NCI-H82 treated with DMSO at 0.1 percent for 48 hours (cell line): ENCODE results near the gene HES5.
"Not testable (repeated sequence)": the region's sequence is repeated elsewhere in the genome, so short reads cannot be mapped to it uniquely, and the experiment has no call there.

Source experiments
- DNase-seq: peaks from one replicate; lab custom pipeline; 2025; ENCODE audit not compliant: unreplicated experiment; lab: John Stamatoyannopoulos, UW

The HES5 gene, protein sequence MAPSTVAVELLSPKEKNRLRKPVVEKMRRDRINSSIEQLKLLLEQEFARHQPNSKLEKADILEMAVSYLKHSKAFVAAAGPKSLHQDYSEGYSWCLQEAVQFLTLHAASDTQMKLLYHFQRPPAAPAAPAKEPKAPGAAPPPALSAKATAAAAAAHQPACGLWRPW

GRCh38 chr1:2529784-2530512 lies at the start of gene HES5:
HES5 (minus strand) TSS chr1:2530263; CDS start chr1:2530164, 99 bp downstream.
- no peak for DNase-seq

DNA sequence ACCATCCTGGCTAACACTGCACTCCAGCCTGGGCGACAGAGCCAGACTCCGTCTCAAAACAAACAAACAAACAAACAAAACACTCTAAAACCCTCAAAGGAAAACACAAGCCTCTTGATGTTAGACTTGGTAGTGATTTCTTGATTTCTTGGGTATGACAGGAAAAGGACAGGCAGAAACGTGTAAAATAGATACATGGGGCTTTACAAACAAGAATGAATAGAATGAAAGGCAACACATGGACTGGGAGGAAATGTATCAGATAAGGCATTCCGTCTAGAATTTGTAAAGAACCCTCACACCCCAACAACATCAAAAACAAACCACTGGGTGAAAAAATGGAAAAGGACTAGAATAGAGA lies 48.7 kb upstream of the HES5 start:
- no peak for DNase-seq

- DNase-seq = not testable (repeated sequence)
These were observed 47.6 kb upstream of the HES5 start for GRCh38 chr1:2577565-2578075.

DNA sequence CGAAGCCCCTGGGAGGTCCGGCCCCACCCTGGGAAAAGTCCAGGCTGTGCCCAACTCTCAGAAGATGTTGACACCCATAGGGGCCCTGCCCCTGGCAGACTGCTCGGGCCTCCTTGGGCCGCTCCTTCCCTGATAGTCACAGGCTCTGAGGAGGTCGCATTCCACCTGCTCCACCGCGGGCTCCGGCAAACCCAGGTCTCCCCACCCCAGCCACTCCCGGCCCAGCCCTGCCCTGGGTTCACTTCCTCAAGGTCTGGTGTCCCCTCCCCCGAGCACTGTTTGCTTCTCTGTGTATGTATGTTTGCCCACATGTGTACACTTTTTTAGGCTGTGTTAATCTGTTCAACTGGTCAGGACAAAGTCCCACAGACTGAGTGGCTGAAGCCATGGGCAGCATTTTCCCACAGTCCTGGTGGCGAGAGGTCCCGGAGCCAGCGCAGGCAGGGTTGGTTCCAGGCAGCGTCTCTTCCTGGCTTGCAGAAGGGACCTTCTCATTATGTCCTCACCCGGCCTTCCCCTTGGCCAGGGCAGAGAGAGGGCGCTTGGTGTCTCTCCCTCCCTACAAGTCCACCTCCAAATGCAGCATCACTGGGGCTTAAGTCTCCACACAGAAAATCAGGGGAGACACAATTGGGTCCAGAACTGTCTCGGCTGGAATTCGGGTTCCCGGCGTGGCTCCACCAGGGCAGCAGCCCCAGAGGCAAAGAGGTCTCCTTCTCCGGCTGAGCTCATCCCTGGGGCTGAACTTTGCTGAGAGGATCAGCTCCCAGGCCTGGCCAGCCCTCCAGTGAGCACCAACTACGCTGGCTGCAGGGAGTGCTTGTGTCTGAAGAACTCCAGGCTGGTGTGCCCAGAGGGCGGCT lies 46.0 kb upstream of the HES5 start:
- DNase-seq = no peak

DNA sequence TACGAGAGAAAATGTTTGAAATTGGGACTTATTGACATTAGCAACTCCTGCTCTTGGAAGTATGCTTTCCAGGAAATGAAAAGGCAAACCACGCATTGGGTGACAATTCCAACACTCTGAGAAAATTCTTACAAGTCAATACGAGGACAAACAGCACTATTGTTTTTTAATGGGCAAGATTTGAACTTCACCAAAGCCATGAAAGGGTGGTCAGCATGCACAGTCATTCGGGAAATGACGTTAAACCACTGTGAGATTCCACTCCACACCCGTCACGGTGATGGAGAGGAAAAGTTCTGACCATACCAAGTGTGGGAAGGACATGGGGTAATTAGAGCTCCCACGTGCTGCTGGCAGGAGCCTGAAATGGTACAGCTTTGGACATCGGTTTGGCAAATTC lies 44.3 kb upstream of the HES5 start:
- DNase-seq = no peak

DNA sequence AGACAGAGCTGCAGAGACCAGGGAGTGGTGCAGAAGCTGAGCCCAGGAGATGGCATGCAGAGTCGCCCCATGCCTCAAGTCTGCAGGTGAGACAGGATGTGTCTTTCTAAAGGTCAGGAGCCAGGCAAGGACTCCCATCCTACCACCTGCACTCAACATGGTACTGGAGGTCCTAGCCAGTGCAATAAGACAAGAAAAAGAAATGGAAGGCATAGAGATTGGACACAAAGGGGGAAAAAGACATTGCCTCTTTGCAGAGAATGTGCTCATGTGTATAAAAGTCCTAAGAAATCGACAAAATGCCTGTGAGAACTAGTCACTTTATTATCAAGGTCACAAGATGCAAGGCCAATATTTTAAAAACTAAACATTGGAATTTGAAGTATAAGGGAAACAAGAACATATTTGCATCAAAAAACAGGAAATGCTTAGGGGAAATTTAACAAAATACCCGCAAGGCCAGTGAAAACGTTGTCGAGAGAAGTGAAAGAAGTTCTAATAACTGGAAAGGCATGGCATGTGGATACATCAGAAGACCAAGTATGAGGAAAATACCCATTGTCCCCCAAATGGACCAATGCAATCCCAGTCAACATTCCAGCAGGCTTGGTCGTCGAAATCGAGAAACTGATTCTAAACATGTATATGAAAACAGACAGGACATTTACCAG lies 43.3 kb upstream of the HES5 start:
- DNase-seq = no peak

- no peak for DNase-seq
These were observed 41.3 kb upstream of the HES5 start for GRCh38 chr1:2571348-2571747.

DNA sequence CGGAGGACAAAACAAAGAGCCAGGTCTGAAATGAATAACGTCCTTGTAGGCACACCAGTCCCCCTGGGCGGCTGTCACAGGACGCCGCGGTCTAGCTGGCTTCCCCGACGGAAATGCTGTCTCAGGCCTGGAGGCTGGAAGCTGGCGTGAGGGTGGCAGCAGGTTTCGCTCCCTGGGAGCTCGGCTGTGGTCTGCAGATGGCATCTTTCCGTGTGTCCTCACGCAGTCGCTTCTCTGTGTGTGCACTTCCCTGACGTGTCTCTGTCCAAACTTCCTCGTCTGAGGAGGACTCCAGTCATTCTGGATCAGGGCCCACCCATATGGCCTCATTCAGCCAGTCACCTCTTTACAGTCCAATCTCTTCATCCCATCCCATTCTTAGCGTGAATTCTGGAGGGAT lies 40.3 kb upstream of the HES5 start:
- no peak for DNase-seq

DNA sequence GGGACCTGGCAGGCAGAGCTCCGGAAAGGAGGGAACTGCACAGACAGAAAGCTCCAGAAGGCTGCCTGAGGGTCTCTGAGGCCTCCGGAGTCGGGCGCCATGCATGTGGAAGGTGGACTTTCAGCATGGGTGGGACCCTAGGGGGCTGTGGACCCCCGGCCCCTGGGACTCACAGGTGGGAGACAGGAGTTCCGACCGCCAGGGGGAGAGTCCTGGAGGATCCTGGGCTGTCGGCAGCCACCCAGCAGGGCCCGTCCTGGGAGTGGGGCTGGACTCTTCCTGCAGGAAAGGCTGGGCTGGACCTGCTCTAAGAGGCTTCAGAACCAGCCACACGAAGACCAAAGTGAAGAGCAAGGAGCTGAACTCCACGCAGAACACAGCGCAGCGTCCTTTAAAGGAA lies 39.6 kb upstream of the HES5 start:
- DNase-seq = not testable (repeated sequence)

DNA sequence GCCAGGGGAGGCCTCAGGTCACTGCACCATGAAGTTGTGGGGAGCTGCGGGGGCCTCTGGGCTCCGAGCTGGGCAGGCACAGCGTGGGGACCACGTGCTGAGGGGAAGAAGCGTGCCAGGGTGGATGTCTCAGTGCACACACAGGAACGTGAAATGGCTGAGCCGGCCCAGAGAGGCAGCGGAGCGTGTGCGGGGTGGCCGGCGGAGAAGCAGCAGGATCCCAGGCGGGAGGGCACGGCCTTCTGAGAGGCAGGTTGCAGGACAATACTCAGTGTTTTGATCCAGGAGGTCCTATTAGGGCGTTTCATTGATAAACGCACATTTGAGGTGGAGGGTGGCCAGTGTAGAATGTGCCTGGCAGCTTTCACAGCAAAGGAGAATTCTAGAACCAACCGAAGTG lies 39.0 kb upstream of the HES5 start:
- DNase-seq = no peak

GRCh38 chr1:2568187-2568816 lies 38.2 kb upstream of the HES5 start:
- DNase-seq = not testable (repeated sequence)

DNA sequence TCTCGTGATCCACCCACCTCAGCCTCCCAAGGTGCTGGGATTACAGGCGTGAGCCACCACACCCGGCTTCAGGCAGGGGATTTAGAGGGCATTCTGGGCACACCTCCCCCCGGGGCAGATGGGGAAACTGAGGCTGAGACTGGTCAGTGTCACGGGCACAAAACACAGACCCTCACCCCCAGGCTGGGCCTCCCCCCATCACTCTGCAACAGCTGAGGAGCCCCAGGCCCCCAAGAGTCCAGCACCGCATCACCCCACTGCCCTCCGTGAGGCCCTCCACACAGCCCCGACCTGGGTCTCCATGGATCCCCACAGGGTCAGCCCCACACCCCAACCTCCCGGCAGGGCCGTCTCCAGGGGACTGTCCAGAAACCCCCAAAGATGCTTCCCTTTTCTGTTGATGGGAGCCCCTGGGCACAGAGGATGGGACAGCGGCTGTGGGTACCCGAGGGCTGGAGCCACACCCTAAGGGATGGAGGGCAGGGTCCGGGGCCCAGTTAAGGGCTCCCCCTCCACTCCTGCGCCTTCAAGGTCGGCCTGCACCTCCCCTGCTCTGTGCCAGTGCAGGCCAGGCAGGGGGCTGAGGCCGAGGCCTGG lies 37.1 kb upstream of the HES5 start:
- no peak for DNase-seq

DNA sequence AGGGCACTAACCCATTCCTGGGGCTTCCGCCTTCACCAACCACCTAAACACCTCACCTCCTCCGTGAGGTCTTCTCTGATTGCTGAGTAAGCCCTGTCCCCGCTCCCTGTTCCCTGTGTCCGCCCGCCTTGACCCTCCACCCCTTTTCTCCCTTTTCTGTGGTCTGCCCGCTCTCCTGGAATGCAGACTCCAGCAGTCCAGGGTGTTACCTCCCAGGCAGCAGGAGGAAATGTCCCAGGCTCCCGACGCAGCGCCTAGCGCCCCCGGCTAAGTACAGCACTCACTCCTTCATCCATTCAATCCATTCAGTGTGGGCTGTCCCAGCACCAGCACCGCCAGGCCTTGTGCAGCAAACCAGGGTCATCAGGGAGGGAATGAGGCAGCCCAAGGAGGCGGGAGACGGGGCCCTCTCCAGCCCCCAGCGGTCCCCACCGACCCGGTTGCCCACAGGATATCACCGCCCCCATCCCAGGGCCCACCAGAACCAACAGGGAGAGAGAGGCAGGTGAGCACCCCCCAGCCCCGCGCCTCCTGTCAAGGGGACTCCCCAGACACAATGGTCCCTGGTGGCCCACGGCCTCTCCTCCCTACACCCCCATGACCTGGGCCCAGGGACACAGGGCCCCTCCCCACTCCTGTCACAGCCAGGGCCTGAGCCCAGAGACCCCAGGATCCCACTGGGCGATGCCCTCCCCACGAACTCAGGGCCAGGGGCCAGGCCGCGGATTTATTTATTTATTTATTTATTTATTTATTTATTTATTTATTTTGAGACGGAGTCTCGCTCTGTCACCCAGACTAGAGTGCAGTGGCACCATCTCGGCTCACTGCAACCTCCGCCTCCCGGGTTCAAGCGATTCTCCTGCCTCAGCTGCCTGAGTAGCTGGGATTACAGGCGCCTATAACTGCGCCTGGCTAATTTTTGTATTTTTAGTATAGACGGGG lies 36.3 kb upstream of the HES5 start:
- no peak for DNase-seq

GRCh38 chr1:2564815-2565374 lies 34.8 kb upstream of the HES5 start:
- DNase-seq = no peak

- DNase-seq = no peak
These were observed 34.1 kb upstream of the HES5 start for GRCh38 chr1:2564006-2564814.

DNA sequence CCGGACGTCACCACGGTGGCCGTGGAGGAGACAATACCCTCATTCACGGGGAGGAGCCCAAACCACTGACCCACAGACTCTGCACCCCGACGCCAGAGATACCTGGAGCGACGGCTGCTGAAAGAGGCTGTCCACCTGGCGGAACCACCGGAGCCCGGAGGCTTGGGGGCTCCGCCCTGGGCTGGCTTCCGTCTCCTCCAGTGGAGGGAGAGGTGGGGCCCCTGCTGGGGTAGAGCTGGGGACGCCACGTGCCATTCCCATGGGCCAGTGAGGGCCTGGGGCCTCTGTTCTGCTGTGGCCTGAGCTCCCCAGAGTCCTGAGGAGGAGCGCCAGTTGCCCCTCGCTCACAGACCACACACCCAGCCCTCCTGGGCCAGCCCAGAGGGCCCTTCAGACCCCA lies 33.1 kb upstream of the HES5 start:
- DNase-seq = no peak

GRCh38 chr1:2561898-2562895 lies 32.1 kb upstream of the HES5 start:
- DNase-seq = no peak
